Vagina (tissue), 2 donors: ENCODE data around the gene ERRFI1. TPM values are rescaled to one million over a fixed set of nuclear protein-coding genes. Genes with fewer than 3 reads are reported as not detected.

Source experiments
- DNase-seq, 2 donors: peaks; one replicate each; pipeline ENCODE4 v3.0.0-alpha.2; 2017; ENCODE audit errors: extremely low spot score in 2 of 2
- H3K27ac ChIP-seq: fragments of 200-600 bp; sonication (generic); one replicate; pipeline ENCODE4 v1.5.1; 2019
- H3K27me3 ChIP-seq: fragments of 200-600 bp; sonication (generic); one replicate; pipeline ENCODE4 v1.5.1; 2019
- H3K36me3 ChIP-seq, 2 donors: fragments of 200-600 bp; sonication (generic); one replicate each; pipeline ENCODE4 v1.5.1; 2017 to 2019
- H3K4me1 ChIP-seq: fragments of 200-600 bp; sonication (generic); one replicate; pipeline ENCODE4 v1.5.1; 2019
- H3K4me3 ChIP-seq, 2 donors: fragments of 200-600 bp; sonication (generic); 1 replicate in 1 of 2; 2 replicates in 1 of 2; pipeline ENCODE4 v1.5.1; 2016 to 2019
- H3K9me3 ChIP-seq: fragments of 200-600 bp; sonication (generic); one replicate; pipeline ENCODE4 v1.5.1; 2019
- CTCF ChIP-seq, 3 experiments: fragments of 450-650 bp in 2 of 3; fragments of 200-600 bp in 1 of 3; sonication (generic) in 1 of 3; IDR thresholded peaks; one replicate each; pipeline ENCODE4 v1.5.1; 2017 to 2019; ENCODE audit warnings: antibody characterized with exemption in 3 of 3, mild to moderate bottlenecking in 2 of 3, moderate library complexity in 2 of 3
- POLR2A ChIP-seq, 2 donors: fragments of 450-650 bp; IDR thresholded peaks; one replicate each; pipeline ENCODE4 v1.6.1; 2017; ENCODE audit warnings: antibody characterized with exemption in 2 of 2, mild to moderate bottlenecking in 2 of 2, moderate library complexity in 2 of 2
- POLR2AphosphoS5 ChIP-seq, 2 donors: sonication (generic); formaldehyde crosslinking; IDR thresholded peaks; one replicate each; pipeline ENCODE4 v1.9.0; 2017; ENCODE audit warnings: antibody characterized with exemption in 2 of 2, mild to moderate bottlenecking in 2 of 2, low read depth in 1 of 2; ENCODE audit not compliant: insufficient read depth in 1 of 2
- intact Hi-C: fragments of 100-400 bp; cut with DNase I; formaldehyde crosslinking; loops from one replicate; pipeline ENCODE4 v1.15.1; 2023
- total RNA-seq: library from RNA; depleted of rRNA; stranded (reverse); fragments of >200 nt; gene quantifications from one replicate; pipeline ENCODE4 v1.2.3, GENCODE V29; 2016

ERRFI1 gene
- total RNA-seq, 1 donor from 2014 or later: 160 TPM

DNA sequence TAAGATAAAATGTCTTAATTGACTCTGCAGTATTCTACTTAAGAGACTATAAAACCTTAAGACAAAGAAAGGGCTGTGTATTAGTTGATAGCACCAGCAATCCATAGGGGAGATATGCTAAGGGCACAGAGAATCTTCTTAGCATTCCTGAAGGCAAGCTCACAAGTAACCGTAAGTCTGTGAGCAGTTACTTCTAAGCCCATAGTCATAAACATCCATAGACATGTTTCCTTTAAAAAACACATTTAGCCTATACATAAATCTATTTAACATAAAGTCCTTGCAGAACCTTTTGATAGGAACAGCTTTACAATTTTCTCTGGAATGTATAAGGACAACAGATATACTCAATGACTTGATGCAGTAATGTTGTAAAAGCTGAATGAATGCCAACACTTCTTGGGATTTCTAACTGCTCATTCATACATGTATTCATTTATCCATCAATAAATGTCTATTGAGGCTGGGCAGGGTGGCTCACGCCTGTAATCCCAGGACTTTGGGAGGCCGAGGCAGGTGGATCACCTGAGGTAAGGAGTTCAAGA lies 6.3 kb upstream of the ERRFI1 start:
- Histone ChIP-seq H3K27me3 (no peaks in the 10 kb centered on the region), H3K36me3 (no peaks in the 10 kb centered on the region), H3K27ac (no peak overlapping the region), H3K4me3 (no peak overlapping the region), H3K9me3 (no peaks in the 10 kb centered on the region), H3K4me1 (peaks cover 13% of the 10 kb centered on the region)
- intact Hi-C loops: loop anchor here (5.0 to 10.0 kb wide), 2 partner anchors 82 to 205 kb away; no protein-coding TSS in a partner anchor
- TF ChIP-seq POLR2A (IDR thresholded peaks at IDR 0.05) (no peak), CTCF (IDR thresholded peaks at IDR 0.05) (no peak), POLR2AphosphoS5 (IDR thresholded peaks at IDR 0.05; ENCODE audit: insufficient read depth in 1 of 2, low read depth in 1 of 2) (no peak)
- no peak for DNase-seq

GRCh38 chr1:8031176-8031785 lies 5.2 kb upstream of the ERRFI1 start:
- peaks cover 25% of the 10 kb centered on the region for H3K4me1 ChIP-seq
- intact Hi-C loops: loop anchor here (5.0 to 10.0 kb wide), 2 partner anchors 84 to 206 kb away; no protein-coding TSS in a partner anchor
- H3K27me3 ChIP-seq: no peaks in the 10 kb centered on the region
- no peaks in the 10 kb centered on the region for H3K9me3 ChIP-seq
- no peak for DNase-seq
- H3K36me3 ChIP-seq: no peaks in the 10 kb centered on the region
- no peak overlapping the region for H3K4me3 ChIP-seq
- TF ChIP-seq CTCF (IDR thresholded peaks at IDR 0.05) (peak; percentile 34 to 69 (median 63)), POLR2A (IDR thresholded peaks at IDR 0.05) (no peak), POLR2AphosphoS5 (IDR thresholded peaks at IDR 0.05; ENCODE audit: insufficient read depth in 1 of 2, low read depth in 1 of 2) (peak in 1 of 2 donors; percentile 55)
- H3K27ac ChIP-seq: no peak overlapping the region

DNA sequence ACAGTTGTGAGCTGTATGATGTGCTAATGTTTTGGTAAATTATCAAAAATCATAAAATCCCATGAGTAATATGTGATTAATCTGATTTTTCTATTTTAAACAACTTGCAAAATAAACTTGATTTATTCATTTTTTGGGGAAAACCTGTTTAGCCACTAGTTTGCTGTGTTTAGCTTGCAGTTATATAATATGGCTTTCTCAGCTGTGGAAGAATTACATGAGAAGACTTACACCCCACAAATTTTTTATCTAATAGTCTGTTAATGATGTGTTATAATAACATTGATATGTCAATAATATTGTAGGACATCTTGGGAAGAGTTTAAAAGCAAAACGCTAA lies 2.4 kb upstream of the ERRFI1 start:
- Histone ChIP-seq H3K9me3 (no peaks in the 10 kb centered on the region), H3K4me3 (no peak overlapping the region), H3K27me3 (no peaks in the 10 kb centered on the region), H3K4me1 (peaks cover 38% of the 10 kb centered on the region), H3K27ac (peak overlapping the region; percentile 94), H3K36me3 (no peaks in the 10 kb centered on the region)
- TF ChIP-seq CTCF (IDR thresholded peaks at IDR 0.05) (no peak), POLR2A (IDR thresholded peaks at IDR 0.05) (no peak), POLR2AphosphoS5 (IDR thresholded peaks at IDR 0.05; ENCODE audit: insufficient read depth in 1 of 2, low read depth in 1 of 2) (no peak)
- intact Hi-C loops: loop anchor here (5.0 kb wide), 1 partner anchor 289 kb away; the partner anchor contains the start of gene SLC45A1
- no peak for DNase-seq

DNA sequence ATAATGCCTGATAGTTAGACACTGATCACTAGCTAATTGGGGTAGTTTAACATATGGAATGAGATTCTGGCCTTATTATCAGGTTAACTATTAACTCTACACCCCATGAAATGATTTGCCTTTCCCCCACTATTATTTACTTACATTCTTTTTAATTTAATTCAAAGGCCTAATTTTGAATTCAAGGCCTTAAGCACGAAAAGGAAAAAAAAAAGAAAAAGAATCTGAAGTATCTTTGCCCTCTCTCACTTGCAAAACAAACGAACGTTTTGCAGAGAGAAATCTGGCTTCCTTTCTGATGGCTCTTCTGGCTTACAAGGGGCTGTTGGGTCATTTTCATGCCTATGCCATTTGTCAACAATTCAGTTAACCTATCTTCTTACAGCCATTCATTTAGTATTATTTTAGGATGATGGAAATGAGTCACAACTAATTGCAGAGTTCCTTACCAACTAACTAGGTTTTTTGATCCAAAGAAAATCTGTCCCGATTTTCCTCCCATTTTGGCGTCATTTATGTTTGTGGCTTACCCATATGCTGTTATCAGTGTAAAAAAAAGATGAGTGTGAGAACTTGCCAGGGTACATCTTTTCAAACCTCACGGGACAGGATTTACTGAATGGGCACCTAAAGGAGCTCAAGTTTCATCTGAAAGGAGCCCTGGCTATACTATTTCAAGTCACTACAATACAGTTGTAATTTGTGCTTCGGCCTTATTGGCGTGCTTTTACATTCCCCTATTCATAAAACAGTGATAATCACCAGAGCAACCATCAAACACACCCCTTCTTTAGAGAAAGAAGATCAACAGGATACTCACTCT lies 1.9 kb upstream of the ERRFI1 start:
- Histone ChIP-seq H3K9me3 (no peaks in the 10 kb centered on the region), H3K4me3 (no peak overlapping the region), H3K27me3 (no peaks in the 10 kb centered on the region), H3K4me1 (peaks cover 44% of the 10 kb centered on the region), H3K36me3 (no peaks in the 10 kb centered on the region), H3K27ac (peak overlapping the region; percentile 94)
- intact Hi-C loops: loop anchor here (5.0 kb wide), 1 partner anchor 289 kb away; the partner anchor contains the start of gene SLC45A1
- DNase-seq: no peak
- TF ChIP-seq POLR2AphosphoS5 (IDR thresholded peaks at IDR 0.05; ENCODE audit: insufficient read depth in 1 of 2, low read depth in 1 of 2) (no peak), POLR2A (IDR thresholded peaks at IDR 0.05) (no peak), CTCF (IDR thresholded peaks at IDR 0.05) (no peak)
